Fibroblast of upper back skin (primary cell): Measurements from ENCODE around the gene NRIP1.
"Not testable (repeated sequence)": the region's sequence is repeated elsewhere in the genome, so short reads cannot be mapped to it uniquely, and the experiment has no call there.

ENCODE experiments used
- DNase-seq: peaks from one replicate; pipeline ENCODE4 v3.0.0-alpha.2; 2013

NRIP1 gene

GRCh38 chr21:15037095-15037899 is 27.5 kb downstream of the NRIP1 start:
- no peak for DNase-seq

- no peak for DNase-seq
Observed at GRCh38 chr21:15036189-15036588, 28.6 kb downstream of the NRIP1 start.

GRCh38 chr21:15034126-15034853 is 30.5 kb downstream of the NRIP1 start:
- DNase-seq, result peak; percentile 76

GRCh38 chr21:15031790-15032357 is 32.9 kb downstream of the NRIP1 start:
- peak; percentile 57 for DNase-seq

- DNase-seq, result not testable (repeated sequence)
Observed at GRCh38 chr21:15031362-15031761, 33.4 kb downstream of the NRIP1 start.

- DNase-seq, result peak; percentile 24
Observed at GRCh38 chr21:15030861-15031260, 33.9 kb downstream of the NRIP1 start.

- DNase-seq, result no peak
Observed at GRCh38 chr21:15029077-15029476, 35.7 kb downstream of the NRIP1 start.

- no peak for DNase-seq
Observed at GRCh38 chr21:15028186-15028585, 36.6 kb downstream of the NRIP1 start.

- DNase-seq, result no peak
Observed at GRCh38 chr21:15027056-15027455, 37.7 kb downstream of the NRIP1 start.

GRCh38 chr21:15026370-15026769 is 38.4 kb downstream of the NRIP1 start:
- DNase-seq, result no peak

- DNase-seq, result peak; percentile 83
Observed at GRCh38 chr21:15023776-15024175, 41.0 kb downstream of the NRIP1 start.

- peak; percentile 75 for DNase-seq
Observed at GRCh38 chr21:15022608-15023261, 42.1 kb downstream of the NRIP1 start.

GRCh38 chr21:15020797-15021196 is 44.0 kb downstream of the NRIP1 start:
- DNase-seq, result no peak

GRCh38 chr21:15018382-15018781 is 46.4 kb downstream of the NRIP1 start:
- no peak for DNase-seq

- peak; percentile 94 for DNase-seq
Observed at GRCh38 chr21:15015622-15016471, 49.0 kb downstream of the NRIP1 start.

GRCh38 chr21:15014221-15014620 is 50.6 kb downstream of the NRIP1 start:
- DNase-seq, result peak; percentile 54

- DNase-seq, result no peak
Observed at GRCh38 chr21:15011967-15012366, 52.8 kb downstream of the NRIP1 start.

GRCh38 chr21:15010645-15011044 is 54.2 kb downstream of the NRIP1 start:
- DNase-seq, result no peak

GRCh38 chr21:15009837-15010363 is 54.9 kb downstream of the NRIP1 start:
- peak; percentile 90 for DNase-seq

GRCh38 chr21:15007716-15008296 is 57.0 kb downstream of the NRIP1 start:
- DNase-seq, result no peak

- DNase-seq, result no peak
Observed at GRCh38 chr21:15006594-15007230, 58.1 kb downstream of the NRIP1 start.
